HEK293T (cell line): Measurements from ENCODE around the gene SFXN4.

Experiments
- CTCF ChIA-PET: fragments of 350-600 bp; formaldehyde crosslinking; extraction: SDS; loops from one replicate; lab custom pipeline; 2021; ENCODE audit warnings: antibody characterized with exemption, inconsistent platforms; lab: Yijun Ruan, JAX
- POLR2A ChIA-PET: fragments of 350-600 bp; formaldehyde crosslinking; extraction: SDS; loops from one replicate; lab custom pipeline; 2020; ENCODE audit warnings: antibody characterized with exemption, inconsistent platforms; lab: Yijun Ruan, JAX
- DNase-seq: peaks from one replicate; pipeline ENCODE4 v3.0.0; 2012; ENCODE audit warnings: mixed read lengths; ENCODE audit errors: extremely low spot score
- ARNT ChIP-seq: fragments of 450-650 bp; IDR thresholded peaks from 2 replicates; pipeline ENCODE4 v1.6.1; 2017; ENCODE audit warnings: mild to moderate bottlenecking
- BHLHE40 ChIP-seq: fragments of 450-650 bp; IDR thresholded peaks from 2 replicates; pipeline ENCODE4 v1.6.1; 2016; ENCODE audit warnings: mild to moderate bottlenecking, moderate library complexity, borderline replicate concordance
- CTBP1 ChIP-seq: fragments of 450-650 bp; IDR thresholded peaks from 2 replicates; pipeline ENCODE4 v1.6.1; 2016; ENCODE audit warnings: borderline replicate concordance
- ELF4 ChIP-seq: fragments of 450-650 bp; IDR thresholded peaks from 2 replicates; pipeline ENCODE4 v1.6.1; 2017; ENCODE audit warnings: antibody characterized with exemption
- FOXA1 ChIP-seq: fragments of 450-650 bp; IDR thresholded peaks from 2 replicates; pipeline ENCODE4 v1.6.1; 2016; ENCODE audit warnings: mild to moderate bottlenecking
- FOXK2 ChIP-seq: fragments of 450-650 bp; IDR thresholded peaks from 2 replicates; pipeline ENCODE4 v1.6.1; 2016; ENCODE audit warnings: mild to moderate bottlenecking
- FOXM1 ChIP-seq: fragments of 450-650 bp; IDR thresholded peaks from 2 replicates; pipeline ENCODE4 v1.6.1; 2017; ENCODE audit warnings: mild to moderate bottlenecking, borderline replicate concordance
- HDGF ChIP-seq: fragments of 450-650 bp; IDR thresholded peaks from 2 replicates; pipeline ENCODE4 v1.6.1; 2017; ENCODE audit warnings: antibody characterized with exemption, borderline replicate concordance
- L3MBTL2 ChIP-seq: fragments of 450-650 bp; conservative IDR thresholded peaks from 2 replicates; pipeline ENCODE4 v1.6.1; 2016; ENCODE audit warnings: mild to moderate bottlenecking
- LEF1 ChIP-seq: fragments of 450-650 bp; IDR thresholded peaks from 2 replicates; pipeline ENCODE4 v1.6.1; 2017; ENCODE audit warnings: mild to moderate bottlenecking, borderline replicate concordance
- NFRKB ChIP-seq: fragments of 450-650 bp; IDR thresholded peaks from 2 replicates; pipeline ENCODE4 v1.6.1; 2016; ENCODE audit warnings: mild to moderate bottlenecking, moderate library complexity
- SP1 ChIP-seq: fragments of 450-650 bp; IDR thresholded peaks from 2 replicates; pipeline ENCODE4 v1.6.1; 2017
- SUZ12 ChIP-seq: fragments of 450-650 bp; IDR thresholded peaks from 2 replicates; pipeline ENCODE4 v1.6.1; 2016; ENCODE audit warnings: mild to moderate bottlenecking
- TARDBP ChIP-seq: fragments of 450-650 bp; IDR thresholded peaks from 2 replicates; pipeline ENCODE4 v1.6.1; 2016
- ZNF384 ChIP-seq: fragments of 450-650 bp; IDR thresholded peaks from 2 replicates; pipeline ENCODE4 v1.6.1; 2016
- TF ChIP-seq, protein P1 (sequence below): fragments of 450-650 bp; IDR thresholded peaks from 2 replicates; pipeline ENCODE4 v1.6.1; 2016

SFXN4 gene

DNA sequence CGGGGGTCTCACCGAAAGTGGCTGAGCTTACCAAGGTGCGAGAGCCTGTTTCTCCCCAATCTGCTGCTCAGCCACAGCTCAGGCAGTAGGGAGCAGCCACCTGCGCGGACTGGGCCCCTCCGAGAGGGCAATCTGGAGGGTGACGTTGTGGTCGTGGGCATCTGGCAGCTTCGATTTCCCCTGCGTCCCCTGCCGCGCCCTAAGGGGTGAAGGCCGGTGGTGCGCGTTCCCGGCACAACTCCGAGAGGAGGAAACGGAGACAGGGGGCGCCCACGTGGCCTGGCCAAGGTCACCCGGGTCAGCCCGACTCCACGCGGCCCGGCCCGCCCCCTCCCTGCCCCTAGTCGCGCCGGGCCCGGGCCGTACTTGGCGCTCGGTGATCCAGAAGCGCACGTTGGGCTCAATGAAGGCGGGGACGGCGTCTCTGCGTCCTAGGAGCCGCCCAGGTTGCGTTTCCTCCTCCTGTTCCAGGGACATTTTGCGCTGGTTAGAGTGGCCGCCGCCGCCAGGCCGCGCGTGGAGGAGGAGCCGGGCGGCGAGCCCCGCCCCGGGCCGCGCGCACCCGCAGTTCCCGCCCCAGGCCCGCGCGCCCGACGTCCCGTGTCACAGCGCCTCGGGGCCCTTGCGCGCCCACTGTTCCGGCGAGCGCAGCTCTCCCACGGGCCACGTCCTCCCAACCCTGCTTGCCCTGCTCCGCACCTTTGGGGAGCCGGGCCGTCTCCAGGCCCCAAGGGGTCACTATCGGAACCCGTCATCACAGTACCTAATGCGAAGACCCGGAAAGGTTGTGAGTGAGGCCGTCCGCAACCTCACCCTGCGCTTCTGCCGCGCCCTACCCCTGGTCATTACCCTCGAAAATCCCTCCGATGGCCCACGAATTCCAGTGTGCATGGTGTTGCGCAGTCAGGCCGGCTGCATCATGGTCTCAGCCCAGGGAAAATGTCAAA, at the start of gene SFXN4:
SFXN4 (minus strand) TSS at position 544 of the 947 bp plus-strand sequence; CDS start at position 477, 67 bp downstream.
- CTCF ChIA-PET = no interaction called here
- TF ChIP-seq LEF1 = no peak
- no peak for TF ChIP-seq HDGF
- TF ChIP-seq L3MBTL2 = peak; percentile 46
- TF ChIP-seq FOXM1 = 0 out of 2 replicates have a peak, but pooled peaks have one; percentile 40
- DNase-seq = peak; percentile 90
- POLR2A ChIA-PET = interaction anchor here (0.6 to 0.9 kb wide), 3 partner anchors 10 to 14 kb away, joined by 3 read pairs; partner anchors contain the start of gene PRDX3

GRCh38 chr10:119211625-119212441, 46.3 kb upstream of the SFXN4 start:
- DNase-seq = no peak

GRCh38 chr10:119211176-119211575, 45.7 kb upstream of the SFXN4 start:
- CTCF ChIA-PET = interaction anchor here (1.3 to 1.7 kb wide), 2 partner anchors 12 to 23 kb away, joined by 3 to 6 read pairs; no protein-coding TSS in a partner anchor
- DNase-seq = no peak
- TF ChIP-seq FOXA1 (no peak), LEF1 (no peak), TARDBP (no peak), ARNT (no peak), SUZ12 (no peak), BHLHE40 (no peak), ZNF384 (no peak), NFRKB (no peak), CTBP1 (no peak), FOXM1 (no peak), FOXK2 (no peak), HDGF (no peak), L3MBTL2 (no peak), SP1 (no peak), ELF4 (no peak)
- TF ChIP-seq, protein P1, sequence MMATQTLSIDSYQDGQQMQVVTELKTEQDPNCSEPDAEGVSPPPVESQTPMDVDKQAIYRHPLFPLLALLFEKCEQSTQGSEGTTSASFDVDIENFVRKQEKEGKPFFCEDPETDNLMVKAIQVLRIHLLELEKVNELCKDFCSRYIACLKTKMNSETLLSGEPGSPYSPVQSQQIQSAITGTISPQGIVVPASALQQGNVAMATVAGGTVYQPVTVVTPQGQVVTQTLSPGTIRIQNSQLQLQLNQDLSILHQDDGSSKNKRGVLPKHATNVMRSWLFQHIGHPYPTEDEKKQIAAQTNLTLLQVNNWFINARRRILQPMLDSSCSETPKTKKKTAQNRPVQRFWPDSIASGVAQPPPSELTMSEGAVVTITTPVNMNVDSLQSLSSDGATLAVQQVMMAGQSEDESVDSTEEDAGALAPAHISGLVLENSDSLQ = no peak
- POLR2A ChIA-PET = interaction anchor here (0.8 kb wide), 1 partner anchor 165 kb away, joined by 3 read pairs; no protein-coding TSS in a partner anchor

More at GRCh38 chr10:119211625-119212441, 46.3 kb upstream of the SFXN4 start:
- ChIA-PET POLR2A (interaction anchor here (0.8 kb wide), 1 partner anchor 164 kb away, joined by 3 read pairs; no protein-coding TSS in a partner anchor), CTCF (interaction anchor here (1.7 kb wide), 1 partner anchor 12 kb away, joined by 3 read pairs; no protein-coding TSS in a partner anchor)
- TF ChIP-seq LEF1 (no peak), ARNT (no peak), TARDBP (no peak), BHLHE40 (no peak), CTBP1 (no peak), NFRKB (no peak), SP1 (no peak), HDGF (no peak), FOXM1 (no peak), FOXK2 (no peak), ZNF384 (no peak), L3MBTL2 (no peak), FOXA1 (no peak), SUZ12 (no peak), ELF4 (no peak)
- TF ChIP-seq, protein P1 = no peak

DNA sequence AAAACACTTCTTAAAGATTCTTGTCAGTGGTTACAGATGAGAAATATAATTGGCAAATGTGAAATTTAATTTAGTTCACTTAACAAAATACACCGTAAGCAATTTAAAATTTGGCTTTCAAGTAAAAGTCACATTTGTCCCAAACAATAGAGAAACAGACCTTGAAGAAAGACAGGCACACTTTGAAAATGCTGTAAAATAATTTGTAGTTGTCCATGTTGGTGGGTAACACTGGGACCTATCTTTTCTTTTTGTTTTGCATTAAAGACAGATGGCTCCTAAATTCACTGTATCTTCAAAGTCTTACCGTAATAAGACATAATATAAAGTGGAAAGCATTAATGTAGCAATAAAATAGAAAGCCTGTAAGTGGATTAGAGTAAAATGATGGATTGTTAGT, 45.1 kb upstream of the SFXN4 start:
- CTCF ChIA-PET = interaction anchor here (0.6 to 1.7 kb wide), 3 partner anchors 11 to 211 kb away, joined by 3 to 6 read pairs (median 3); no protein-coding TSS in a partner anchor
- POLR2A ChIA-PET = interaction anchor here (0.8 kb wide), 1 partner anchor 165 kb away, joined by 3 read pairs; no protein-coding TSS in a partner anchor
- TF ChIP-seq LEF1 (no peak), HDGF (no peak)
- TF ChIP-seq, protein P1 = no peak
- DNase-seq = no peak

GRCh38 chr10:119209736-119210355, 44.3 kb upstream of the SFXN4 start:
- TF ChIP-seq TARDBP (no peak), L3MBTL2 (no peak), ELF4 (no peak), LEF1 (no peak), FOXK2 (no peak)
- ChIA-PET CTCF (interaction anchor here (0.6 to 4.6 kb wide), 15 partner anchors 9 to 374 kb away, joined by 3 to 27 read pairs (median 4); no protein-coding TSS in a partner anchor), POLR2A (interaction anchor here (0.7 kb wide), 1 partner anchor 207 kb away, joined by 4 read pairs; no protein-coding TSS in a partner anchor)
- DNase-seq = no peak
